HG03108 (cell line): ENCODE data around the gene SLC25A13.
A peak's percentile ranks its signal among the peaks of the same experiment; 100 is the strongest.
"Not testable (repeated sequence)": the region's sequence is repeated elsewhere in the genome, so short reads cannot be mapped to it uniquely, and the experiment has no call there.

Experiments
- ATAC-seq: cut with Tn5 transposase; IDR thresholded peaks from one replicate; pipeline ENCODE4 v1.9.1; 2021; ENCODE audit warnings: moderate library complexity; ENCODE audit not compliant: unreplicated experiment

The SLC25A13 gene

GRCh38 chr7:96173781-96174180 is 148.1 kb downstream of the SLC25A13 start:
- ATAC-seq: no peak

DNA sequence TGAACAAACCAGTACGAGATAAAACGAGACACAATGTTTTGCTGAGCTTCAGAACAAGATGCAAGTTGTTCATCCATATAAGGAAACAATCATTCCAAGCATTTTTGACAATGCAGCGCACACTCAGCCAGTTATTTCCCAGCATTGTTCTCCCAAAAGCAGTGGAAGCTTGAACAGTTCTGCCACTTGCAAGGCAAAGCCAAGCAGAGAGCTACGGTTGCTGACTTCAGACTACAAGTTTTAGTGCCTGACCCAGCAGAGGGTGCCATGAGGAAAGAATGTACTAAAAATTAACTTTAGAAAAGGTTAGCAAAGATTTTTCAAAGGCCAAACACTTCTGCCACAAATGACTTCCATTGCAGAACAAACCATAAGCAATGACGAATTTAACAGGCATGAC is 152.5 kb downstream of the SLC25A13 start:
- ATAC-seq: no peak

GRCh38 chr7:96167424-96167823 is 154.5 kb downstream of the SLC25A13 start:
- peak; percentile 60 for ATAC-seq

DNA sequence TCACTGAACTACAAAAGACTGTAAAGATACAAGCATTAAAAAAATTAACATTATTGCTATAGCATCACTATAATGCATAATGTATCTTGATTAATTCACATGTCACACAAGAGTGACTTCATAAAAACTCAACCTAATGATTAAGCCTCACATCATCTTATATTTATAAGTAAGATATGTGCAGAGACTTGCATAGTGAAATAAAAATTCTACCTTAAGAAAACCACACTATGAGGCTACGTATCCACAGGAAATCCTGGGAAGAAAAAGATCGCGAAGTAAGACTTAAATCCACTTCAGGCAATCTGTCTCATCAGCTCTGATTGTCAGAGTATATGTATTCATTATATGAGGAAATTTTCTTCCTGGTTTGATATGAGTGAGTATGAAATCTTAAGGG is 160.0 kb downstream of the SLC25A13 start:
- no peak for ATAC-seq

GRCh38 chr7:96157856-96158255 is 164.0 kb downstream of the SLC25A13 start:
- ATAC-seq: no peak

DNA sequence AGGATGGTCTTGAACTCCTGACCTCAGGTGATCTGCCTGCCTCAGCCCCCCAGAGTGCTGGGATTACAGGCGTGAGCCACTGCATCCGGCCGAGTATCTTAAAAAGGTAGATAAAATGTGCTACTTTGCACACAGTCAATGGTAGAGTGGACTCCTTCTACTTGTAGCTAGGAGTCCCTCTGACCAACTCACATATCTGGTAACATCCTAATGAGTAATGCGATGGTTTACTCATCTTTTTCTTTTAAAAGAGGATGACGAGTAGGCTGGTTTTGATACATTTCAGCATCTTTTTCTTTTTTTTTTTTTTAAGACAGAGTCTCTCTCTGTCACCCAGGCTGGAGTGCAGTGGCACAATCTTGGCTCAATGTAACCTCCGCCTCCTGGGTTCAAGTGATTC is 167.4 kb downstream of the SLC25A13 start:
- not testable (repeated sequence) for ATAC-seq

GRCh38 chr7:96152706-96153105 is 169.2 kb downstream of the SLC25A13 start:
- ATAC-seq: no peak

- no peak for ATAC-seq
These were observed 170.0 kb downstream of the SLC25A13 start for GRCh38 chr7:96151889-96152288.

- ATAC-seq: no peak
These were observed 177.7 kb downstream of the SLC25A13 start for GRCh38 chr7:96144260-96144526.

GRCh38 chr7:96143495-96144259 is 178.2 kb downstream of the SLC25A13 start:
- no peak for ATAC-seq

DNA sequence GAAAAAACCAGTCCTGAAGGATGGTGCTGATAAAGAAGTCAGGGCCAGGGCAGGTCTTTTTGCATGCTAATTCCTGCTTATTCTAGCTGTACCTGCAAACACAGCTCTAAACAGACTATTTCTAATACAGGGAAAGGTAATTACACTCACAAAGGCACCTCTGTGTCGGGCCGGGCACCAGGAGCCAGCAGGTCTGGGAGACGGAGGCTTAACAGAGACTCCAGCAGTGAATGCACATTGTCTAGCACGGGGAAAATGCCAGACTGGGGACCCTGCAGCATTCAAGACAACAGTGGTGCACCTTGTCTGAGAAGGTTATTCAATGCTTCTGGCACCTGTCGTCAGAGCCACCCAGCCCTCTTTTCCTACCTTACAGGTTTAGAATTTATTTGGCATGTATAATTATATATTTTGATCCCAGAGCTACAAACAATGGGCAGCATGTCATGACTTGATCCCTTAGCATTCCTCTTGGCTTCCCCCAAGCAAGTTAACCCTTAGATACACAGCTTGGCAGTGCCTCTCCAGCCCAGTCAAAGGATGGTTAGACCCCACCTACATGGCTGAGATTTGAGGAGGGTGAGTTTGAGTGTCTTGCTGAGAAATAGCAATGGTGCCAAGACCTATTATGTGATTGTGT is 185.2 kb downstream of the SLC25A13 start:
- no peak for ATAC-seq

DNA sequence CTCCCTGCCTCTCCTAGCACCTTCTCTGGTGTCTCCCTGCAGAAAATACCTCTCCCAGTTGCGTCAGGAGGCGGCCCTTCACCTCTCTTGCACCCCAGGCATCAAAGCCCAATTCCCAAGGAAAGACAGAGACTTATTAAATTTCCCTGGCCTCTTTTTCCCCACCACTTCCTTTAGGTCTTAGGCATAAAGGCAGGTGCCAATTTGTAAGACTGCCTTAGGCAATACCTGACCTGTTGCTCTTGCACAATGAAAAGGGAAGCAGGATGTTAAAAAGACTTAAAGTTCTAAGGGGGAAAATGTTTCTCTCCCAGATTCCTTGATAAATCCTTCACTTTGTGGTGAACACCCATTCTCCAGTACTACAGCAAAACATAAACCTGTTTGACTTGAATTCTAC is 186.7 kb downstream of the SLC25A13 start:
- ATAC-seq: no peak

- no peak for ATAC-seq
These were observed 190.4 kb downstream of the SLC25A13 start for GRCh38 chr7:96131525-96131924.

DNA sequence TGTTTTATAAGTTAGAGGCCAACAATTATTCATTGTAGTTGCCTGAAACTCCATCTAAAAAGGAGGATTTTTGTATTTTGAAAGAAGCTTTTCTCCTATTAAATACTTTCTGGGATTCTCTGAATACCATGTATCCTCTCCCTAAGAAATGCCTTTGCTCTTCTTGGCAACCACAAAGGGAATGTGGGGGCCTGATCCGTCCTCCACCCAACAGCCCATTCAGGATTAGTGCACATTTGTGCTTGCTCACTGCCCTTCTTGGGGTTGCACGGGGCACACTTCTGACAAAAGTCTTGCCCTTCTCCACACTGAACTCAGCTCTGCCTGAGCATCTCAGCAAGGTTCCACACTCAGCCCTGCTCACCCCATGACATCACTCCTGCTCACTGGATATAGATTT is 194.2 kb downstream of the SLC25A13 start:
- ATAC-seq: no peak

DNA sequence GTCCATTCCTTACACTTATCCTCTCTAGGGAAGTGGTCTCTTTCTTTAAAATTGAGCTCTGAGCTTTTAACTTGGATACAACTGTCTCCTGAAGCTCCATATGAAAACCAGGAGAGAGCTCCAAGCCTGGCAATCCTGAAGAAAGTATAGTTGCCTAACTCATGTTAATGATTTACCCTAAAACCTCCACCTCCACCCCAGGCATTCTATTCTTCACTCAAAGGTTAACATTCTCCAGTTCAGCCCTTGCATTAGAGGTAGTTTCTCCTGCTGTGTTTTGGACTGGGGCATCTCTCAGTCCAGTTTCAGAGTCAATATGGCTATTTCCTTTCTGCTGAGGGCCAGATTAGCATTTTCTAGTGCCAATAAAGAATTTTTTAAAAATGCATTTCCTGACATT is 195.5 kb downstream of the SLC25A13 start:
- no peak for ATAC-seq

DNA sequence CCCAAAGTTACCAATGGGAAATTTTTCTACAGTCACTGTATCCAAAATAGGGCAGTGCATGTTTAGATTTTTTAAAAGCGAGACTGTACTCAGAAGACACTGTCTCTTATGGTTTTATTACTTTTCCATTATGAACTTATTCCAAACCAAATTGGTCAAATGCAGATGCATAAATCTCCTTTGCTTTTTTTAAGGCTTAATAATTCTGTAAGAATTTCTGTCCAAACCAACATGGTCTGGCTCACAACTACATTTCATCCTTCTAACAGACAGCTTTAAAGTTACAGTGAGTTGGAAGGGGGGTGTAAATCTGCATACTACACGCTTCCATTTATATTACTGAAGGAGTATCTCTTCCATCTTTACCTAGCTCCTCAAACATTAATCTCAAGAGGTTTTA is 199.2 kb downstream of the SLC25A13 start:
- no peak for ATAC-seq

- ATAC-seq: no peak
These were observed 200.1 kb downstream of the SLC25A13 start for GRCh38 chr7:96121752-96122151.

- no peak for ATAC-seq
These were observed 201.3 kb downstream of the SLC25A13 start for GRCh38 chr7:96120445-96121225.

- ATAC-seq: no peak
These were observed 203.4 kb downstream of the SLC25A13 start for GRCh38 chr7:96118449-96119001.

- no peak for ATAC-seq
These were observed 205.7 kb downstream of the SLC25A13 start for GRCh38 chr7:96116173-96116572.

GRCh38 chr7:96114190-96114589 is 207.7 kb downstream of the SLC25A13 start:
- no peak for ATAC-seq

DNA sequence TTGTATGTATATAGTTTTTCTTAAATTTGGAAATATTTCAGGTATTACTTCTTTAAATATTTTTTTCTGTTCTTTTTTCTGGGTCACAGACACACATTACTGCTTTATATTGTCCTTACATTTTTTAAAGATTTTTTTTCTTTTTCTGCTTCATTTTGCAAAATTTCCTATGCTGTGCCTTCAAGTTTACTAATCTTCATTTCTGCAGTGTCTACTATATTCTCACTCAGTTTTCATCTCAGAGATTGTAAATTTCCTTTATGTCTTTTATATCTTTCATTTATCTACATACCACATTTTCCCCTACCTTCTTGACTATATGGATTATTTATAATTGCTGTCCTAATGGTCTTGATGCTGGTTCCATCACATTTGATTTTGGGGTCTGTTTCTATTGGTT is 210.5 kb downstream of the SLC25A13 start:
- ATAC-seq: no peak
